Measurements from ENCODE around the gene LIF. TPM values are rescaled to one million over a fixed set of nuclear protein-coding genes. Genes with fewer than 3 reads are reported as not detected.

LIF gene
- polyA plus RNA-seq, 4 donors = 3.0 to 27.9 (median 6.0) TPM

GRCh38 chr22:30240541-30241417, 5.8 kb downstream of the LIF start:
- FAIRE-seq = no peak
- 82 to 86% (median 83%) methylated on average over 24 of the region's 24 CpGs for WGBS, 3 donors
- no peak overlapping the region for H3K4me3 ChIP-seq (ENCODE audit: low read depth in 1 of 3, low read length in 3 of 3)
- peaks cover 0 to 9% of the 10 kb centered on the region in 2 donors for H3K9me3 ChIP-seq (ENCODE audit: control insufficient read depth in 2 of 2, insufficient read depth in 1 of 2, low read depth in 1 of 2, low read length in 1 of 2)
- no peak for DNase-seq
- H3K4me1 ChIP-seq (ENCODE audit: control insufficient read depth in 3 of 3, insufficient read depth in 2 of 3, low read depth in 1 of 3, low read length in 2 of 3) = peaks cover 0 to 12% (median under 1%) of the 10 kb centered on the region in 3 donors
- H3K27me3 ChIP-seq (ENCODE audit: control insufficient read depth in 3 of 3, insufficient read depth in 3 of 3, low read length in 3 of 3) = peaks cover 0 to 5% (median 0%) of the 10 kb centered on the region in 3 donors
- peaks cover 0 to 58% (median 2%) of the 10 kb centered on the region in 3 donors for H3K36me3 ChIP-seq (ENCODE audit: control insufficient read depth in 3 of 3, insufficient read depth in 2 of 3, low read depth in 1 of 3, low read length in 3 of 3)
- H3K27ac ChIP-seq (ENCODE audit: low read depth in 1 of 3, low read length in 2 of 3) = no peak overlapping the region

- FAIRE-seq (no peak), DNase-seq (no peak)
- Histone ChIP-seq H3K9me3 (ENCODE audit: control insufficient read depth in 2 of 2, insufficient read depth in 1 of 2, low read depth in 1 of 2, low read length in 1 of 2) (peaks cover 0 to 9% of the 10 kb centered on the region in 2 donors), H3K4me1 (ENCODE audit: control insufficient read depth in 3 of 3, insufficient read depth in 2 of 3, low read depth in 1 of 3, low read length in 2 of 3) (peaks cover 0 to 13% (median 0%) of the 10 kb centered on the region in 3 donors), H3K27ac (ENCODE audit: low read depth in 1 of 3, low read length in 2 of 3) (no peak overlapping the region), H3K27me3 (ENCODE audit: control insufficient read depth in 3 of 3, insufficient read depth in 3 of 3, low read length in 3 of 3) (peaks cover 0 to 3% (median 0%) of the 10 kb centered on the region in 3 donors), H3K36me3 (ENCODE audit: control insufficient read depth in 3 of 3, insufficient read depth in 2 of 3, low read depth in 1 of 3, low read length in 3 of 3) (peaks cover 0 to 50% (median 2%) of the 10 kb centered on the region in 3 donors), H3K4me3 (ENCODE audit: low read depth in 1 of 3, low read length in 3 of 3) (no peak overlapping the region)
- 86 to 90% (median 88%) methylated on average over 17 of the region's 17 CpGs for WGBS, 3 donors
These were observed 6.8 kb downstream of the LIF start for GRCh38 chr22:30239488-30240405.

GRCh38 chr22:30238661-30239487, 7.7 kb downstream of the LIF start:
- no peak for FAIRE-seq
- 50 to 64% (median 54%) methylated on average over 27 of the region's 27 CpGs for WGBS, 3 donors
- Histone ChIP-seq H3K4me3 (ENCODE audit: low read depth in 1 of 3, low read length in 3 of 3) (no peak overlapping the region), H3K9me3 (ENCODE audit: control insufficient read depth in 2 of 2, insufficient read depth in 1 of 2, low read depth in 1 of 2, low read length in 1 of 2) (peaks cover 0 to 9% of the 10 kb centered on the region in 2 donors), H3K27ac (ENCODE audit: low read depth in 1 of 3, low read length in 2 of 3) (no peak overlapping the region), H3K36me3 (ENCODE audit: control insufficient read depth in 3 of 3, insufficient read depth in 2 of 3, low read depth in 1 of 3, low read length in 3 of 3) (peaks cover 0 to 42% (median 2%) of the 10 kb centered on the region in 3 donors), H3K27me3 (ENCODE audit: control insufficient read depth in 3 of 3, insufficient read depth in 3 of 3, low read length in 3 of 3) (peaks cover 0 to 3% (median 0%) of the 10 kb centered on the region in 3 donors), H3K4me1 (ENCODE audit: control insufficient read depth in 3 of 3, insufficient read depth in 2 of 3, low read depth in 1 of 3, low read length in 2 of 3) (peaks cover 0 to 14% (median 0%) of the 10 kb centered on the region in 3 donors)
- peak; percentile 40 to 60 for DNase-seq

GRCh38 chr22:30238136-30238535, 8.4 kb downstream of the LIF start:
- H3K9me3 ChIP-seq (ENCODE audit: control insufficient read depth in 2 of 2, insufficient read depth in 1 of 2, low read depth in 1 of 2, low read length in 1 of 2) = peaks cover 0 to 9% of the 10 kb centered on the region in 2 donors
- FAIRE-seq = no peak
- H3K4me3 ChIP-seq (ENCODE audit: low read depth in 1 of 3, low read length in 3 of 3) = no peak overlapping the region
- peaks cover 0 to 34% (median 2%) of the 10 kb centered on the region in 3 donors for H3K36me3 ChIP-seq (ENCODE audit: control insufficient read depth in 3 of 3, insufficient read depth in 2 of 3, low read depth in 1 of 3, low read length in 3 of 3)
- DNase-seq = no peak
- H3K27me3 ChIP-seq (ENCODE audit: control insufficient read depth in 3 of 3, insufficient read depth in 3 of 3, low read length in 3 of 3) = peaks cover 0 to 3% (median 0%) of the 10 kb centered on the region in 3 donors
- no peak overlapping the region for H3K27ac ChIP-seq (ENCODE audit: low read depth in 1 of 3, low read length in 2 of 3)
- WGBS, 3 donors = 93 to 94% (median 93%) methylated on average over 9 of the region's 9 CpGs
- H3K4me1 ChIP-seq (ENCODE audit: control insufficient read depth in 3 of 3, insufficient read depth in 2 of 3, low read depth in 1 of 3, low read length in 2 of 3) = peaks cover 0 to 14% (median 0%) of the 10 kb centered on the region in 3 donors

- no peak overlapping the region for H3K27ac ChIP-seq (ENCODE audit: low read depth in 1 of 3, low read length in 2 of 3)
- H3K9me3 ChIP-seq (ENCODE audit: control insufficient read depth in 2 of 2, insufficient read depth in 1 of 2, low read depth in 1 of 2, low read length in 1 of 2) = peaks cover 0 to 9% of the 10 kb centered on the region in 2 donors
- 93 to 98% (median 97%) methylated on average over 5 of the region's 5 CpGs for WGBS, 3 donors
- FAIRE-seq (no peak), DNase-seq (no peak)
- H3K36me3 ChIP-seq (ENCODE audit: control insufficient read depth in 3 of 3, insufficient read depth in 2 of 3, low read depth in 1 of 3, low read length in 3 of 3) = peaks cover 0 to 22% (median 1%) of the 10 kb centered on the region in 3 donors
- H3K4me1 ChIP-seq (ENCODE audit: control insufficient read depth in 3 of 3, insufficient read depth in 2 of 3, low read depth in 1 of 3, low read length in 2 of 3) = peaks cover 0 to 14% (median 0%) of the 10 kb centered on the region in 3 donors
- peaks cover 0 to 3% (median 0%) of the 10 kb centered on the region in 3 donors for H3K27me3 ChIP-seq (ENCODE audit: control insufficient read depth in 3 of 3, insufficient read depth in 3 of 3, low read length in 3 of 3)
- no peak overlapping the region for H3K4me3 ChIP-seq (ENCODE audit: low read depth in 1 of 3, low read length in 3 of 3)
These were observed 9.7 kb downstream of the LIF start for GRCh38 chr22:30236875-30237274.

- Histone ChIP-seq H3K9me3 (ENCODE audit: control insufficient read depth in 2 of 2, insufficient read depth in 1 of 2, low read depth in 1 of 2, low read length in 1 of 2) (peaks cover 0 to 9% of the 10 kb centered on the region in 2 donors), H3K27ac (ENCODE audit: low read depth in 1 of 3, low read length in 2 of 3) (no peak overlapping the region), H3K27me3 (ENCODE audit: control insufficient read depth in 3 of 3, insufficient read depth in 3 of 3, low read length in 3 of 3) (peaks cover 0 to 3% (median 0%) of the 10 kb centered on the region in 3 donors), H3K36me3 (ENCODE audit: control insufficient read depth in 3 of 3, insufficient read depth in 2 of 3, low read depth in 1 of 3, low read length in 3 of 3) (peaks cover 0 to 10% (median 0%) of the 10 kb centered on the region in 3 donors), H3K4me1 (ENCODE audit: control insufficient read depth in 3 of 3, insufficient read depth in 2 of 3, low read depth in 1 of 3, low read length in 2 of 3) (peaks cover 0 to 14% (median 0%) of the 10 kb centered on the region in 3 donors), H3K4me3 (ENCODE audit: low read depth in 1 of 3, low read length in 3 of 3) (no peak overlapping the region)
- FAIRE-seq = no peak
- no peak for DNase-seq
- 45 to 63% (median 58%) methylated on average over 10 of the region's 10 CpGs for WGBS, 3 donors
These were observed 10.8 kb downstream of the LIF start for GRCh38 chr22:30235687-30236170.

GRCh38 chr22:30234786-30235470, 11.6 kb downstream of the LIF start:
- FAIRE-seq = no peak
- Histone ChIP-seq H3K27me3 (ENCODE audit: control insufficient read depth in 3 of 3, insufficient read depth in 3 of 3, low read length in 3 of 3) (peaks cover 0 to 3% (median 0%) of the 10 kb centered on the region in 3 donors), H3K9me3 (ENCODE audit: control insufficient read depth in 2 of 2, insufficient read depth in 1 of 2, low read depth in 1 of 2, low read length in 1 of 2) (peaks cover 0 to 9% of the 10 kb centered on the region in 2 donors), H3K27ac (ENCODE audit: low read depth in 1 of 3, low read length in 2 of 3) (no peak overlapping the region), H3K4me1 (ENCODE audit: control insufficient read depth in 3 of 3, insufficient read depth in 2 of 3, low read depth in 1 of 3, low read length in 2 of 3) (peaks cover 0 to 14% (median 0%) of the 10 kb centered on the region in 3 donors), H3K36me3 (ENCODE audit: control insufficient read depth in 3 of 3, insufficient read depth in 2 of 3, low read depth in 1 of 3, low read length in 3 of 3) (peaks cover 0 to 2% (median 0%) of the 10 kb centered on the region in 3 donors), H3K4me3 (ENCODE audit: low read depth in 1 of 3, low read length in 3 of 3) (no peak overlapping the region)
- WGBS, 3 donors = 19 to 54% (median 32%) methylated on average over 7 of the region's 7 CpGs
- DNase-seq = no peak

Measured in small intestine (tissue), 7 donors.